HT1080 (cell line): Measurements from ENCODE around the gene FEM1C. TPM values are rescaled to one million over a fixed set of nuclear protein-coding genes. Genes with fewer than 3 reads are reported as not detected.

Experiments used
- DNase-seq: peaks from one replicate; pipeline ENCODE4 v3.0.0-alpha.2; 2015; ENCODE audit warnings: low read depth
- total RNA-seq: library from RNA; depleted of rRNA; stranded (reverse); fragments of >200 nt; shearing (Covaris generic); gene quantifications from 2 replicates; pipeline ENCODE4 v1.2.3, GENCODE V29; 2014

FEM1C gene
- total RNA-seq, 1 experiment from 2014 or later = 12.9 TPM

DNA sequence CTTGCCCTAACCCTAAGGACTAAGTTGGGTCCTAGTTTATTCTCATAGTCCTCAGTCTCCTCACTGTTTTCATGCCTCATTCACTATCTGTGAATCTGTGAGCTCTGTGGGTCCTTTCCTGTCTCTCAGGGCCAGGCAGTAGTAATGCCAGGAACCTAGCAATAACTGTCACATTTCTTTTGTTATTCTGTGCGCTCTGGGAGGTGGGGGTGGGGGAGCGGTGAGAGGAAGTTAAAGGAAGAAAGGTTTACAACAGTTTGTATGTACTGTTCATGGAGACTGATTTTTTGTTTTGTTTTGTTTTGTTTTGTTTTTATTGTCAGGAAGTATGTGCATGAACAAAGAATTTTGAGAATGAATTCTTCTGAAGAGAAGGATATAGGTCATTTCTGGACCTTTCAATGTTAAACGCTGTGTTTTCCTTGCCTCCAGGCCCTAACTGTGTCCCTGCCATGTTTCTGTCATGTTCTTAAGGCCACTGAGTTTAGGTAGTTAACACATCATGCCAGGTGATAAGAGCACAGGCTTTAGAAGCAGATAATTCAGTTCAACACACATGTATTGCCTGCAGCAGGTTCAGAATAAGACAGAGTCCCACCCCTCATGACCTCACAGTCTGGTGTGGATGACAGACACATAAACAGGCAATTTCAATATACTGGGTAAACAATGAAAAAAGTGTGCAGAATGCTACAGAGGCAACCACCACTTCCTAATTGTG, 13.3 kb upstream of the FEM1C start:
- no peak for DNase-seq

DNA sequence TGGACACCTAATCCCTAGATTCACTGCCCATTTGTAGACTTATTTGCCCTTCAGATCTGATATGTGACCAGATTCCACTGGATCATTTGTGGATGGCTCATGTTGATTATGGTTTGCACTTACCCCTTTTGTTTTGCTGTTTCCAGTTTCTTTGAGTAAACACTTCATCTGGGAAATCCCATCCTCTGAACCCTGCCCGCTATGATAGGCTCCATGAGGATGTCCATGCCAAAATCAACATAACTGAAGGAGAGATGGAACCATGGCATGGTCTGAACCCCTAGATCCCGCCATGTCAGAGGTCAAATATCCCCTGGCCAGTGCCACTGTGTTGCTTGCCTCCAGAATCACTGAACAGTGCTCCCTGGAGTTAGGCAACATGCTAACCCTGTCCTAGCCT, 11.7 kb upstream of the FEM1C start:
- DNase-seq = no peak

DNA sequence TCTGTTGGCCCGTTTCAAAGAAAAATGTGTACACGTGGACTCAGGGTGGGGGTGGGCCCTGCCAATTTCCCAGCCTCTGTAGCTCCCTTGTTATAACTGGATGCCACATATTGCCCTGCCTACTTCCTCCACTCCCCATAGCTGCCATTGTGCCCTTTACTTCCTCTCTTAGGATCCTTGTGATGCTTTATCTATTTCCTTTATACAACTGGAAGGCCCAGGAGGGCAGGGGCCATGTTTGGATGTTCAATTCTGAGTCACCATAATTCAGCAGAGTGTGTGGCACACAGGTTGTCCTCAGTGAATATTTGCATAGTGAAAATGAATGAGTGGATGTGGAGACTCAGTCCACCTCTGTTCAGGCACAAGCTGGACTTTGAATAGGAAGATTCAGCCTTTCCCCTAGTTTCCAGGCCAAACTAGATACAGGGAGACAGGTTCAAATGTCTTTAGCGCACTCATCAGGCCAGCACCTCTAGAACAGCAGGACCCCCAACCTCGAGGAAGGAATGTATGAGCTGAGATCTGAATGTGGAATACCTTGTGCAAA, 10.6 kb upstream of the FEM1C start:
- no peak for DNase-seq

DNA sequence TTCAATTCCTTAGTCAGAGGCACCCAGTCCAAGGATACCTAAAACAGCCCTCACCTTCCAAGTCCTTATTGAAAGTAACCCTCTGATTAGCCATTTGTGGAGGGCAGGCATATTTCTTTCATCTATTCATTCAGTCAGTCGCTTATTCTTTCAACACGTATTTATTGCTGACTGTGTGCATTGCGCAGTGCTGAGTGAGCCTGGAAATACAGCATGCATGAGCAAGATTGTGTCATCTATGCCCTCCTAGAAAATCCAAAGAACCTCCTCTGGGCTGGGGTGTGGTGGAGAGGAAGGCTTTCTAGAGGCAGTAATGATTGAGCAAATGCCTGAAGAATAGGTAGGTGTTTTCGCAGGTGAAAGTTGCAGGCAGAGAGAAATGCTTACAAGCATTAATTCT, 8.5 kb upstream of the FEM1C start:
- no peak for DNase-seq

DNA sequence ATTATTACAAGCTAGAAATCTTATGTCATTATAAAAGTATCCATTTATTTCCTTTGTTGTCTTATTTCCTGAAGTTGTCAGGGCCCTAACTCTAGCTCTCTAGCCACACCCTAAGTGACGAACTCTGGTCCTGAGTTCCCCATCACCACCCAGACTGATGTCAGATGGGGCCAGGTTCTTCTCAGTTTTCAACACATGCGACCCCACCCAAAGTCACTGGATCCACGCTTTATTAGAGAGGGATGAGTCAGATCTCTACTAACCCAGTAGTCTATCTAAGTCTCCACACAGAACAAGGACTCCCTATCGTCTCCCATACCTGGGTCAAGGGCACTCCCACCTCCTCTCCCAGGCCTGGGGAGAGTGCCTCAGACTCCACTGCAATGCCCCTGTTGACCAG, 6.8 kb upstream of the FEM1C start:
- peak; percentile 69 for DNase-seq

DNA sequence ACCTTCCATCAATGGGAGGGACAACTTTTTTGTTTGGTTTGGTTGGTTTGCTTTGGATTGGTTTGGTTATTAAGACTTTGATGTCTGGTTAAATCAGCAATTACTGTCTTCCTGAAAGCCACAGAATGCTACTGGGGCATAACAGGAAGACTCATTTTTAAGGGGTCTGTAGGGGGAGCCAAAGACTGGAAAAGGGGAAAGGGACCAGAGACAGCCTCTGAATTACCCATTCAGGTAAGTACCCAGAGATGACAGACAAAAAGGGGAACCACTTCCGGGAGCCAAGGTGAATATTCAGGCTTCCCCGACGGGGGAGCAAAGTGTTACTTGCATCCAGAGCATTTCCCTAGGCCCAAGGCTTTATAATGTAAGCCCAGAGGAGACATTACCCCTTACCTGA, 4.6 kb upstream of the FEM1C start:
- DNase-seq = peak; percentile 61

DNA sequence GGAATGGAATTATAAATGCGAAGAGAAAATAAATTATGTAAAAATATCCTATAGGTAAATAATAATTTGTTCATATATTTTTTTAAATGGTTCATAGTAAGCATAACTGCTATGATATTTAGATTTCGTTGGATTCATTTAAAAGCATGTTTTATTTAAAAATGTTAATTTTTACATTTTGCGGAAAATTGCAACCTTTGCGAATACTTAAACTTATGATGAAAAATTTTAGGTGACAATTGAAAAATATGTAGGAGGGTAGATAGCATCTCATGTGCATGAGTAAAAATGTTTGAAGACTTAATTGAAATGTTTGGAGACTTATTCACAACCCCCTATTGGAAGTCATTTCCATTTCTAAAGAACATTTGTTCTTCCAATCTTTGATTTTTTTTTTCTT, 4.1 kb upstream of the FEM1C start:
- DNase-seq = no peak

DNA sequence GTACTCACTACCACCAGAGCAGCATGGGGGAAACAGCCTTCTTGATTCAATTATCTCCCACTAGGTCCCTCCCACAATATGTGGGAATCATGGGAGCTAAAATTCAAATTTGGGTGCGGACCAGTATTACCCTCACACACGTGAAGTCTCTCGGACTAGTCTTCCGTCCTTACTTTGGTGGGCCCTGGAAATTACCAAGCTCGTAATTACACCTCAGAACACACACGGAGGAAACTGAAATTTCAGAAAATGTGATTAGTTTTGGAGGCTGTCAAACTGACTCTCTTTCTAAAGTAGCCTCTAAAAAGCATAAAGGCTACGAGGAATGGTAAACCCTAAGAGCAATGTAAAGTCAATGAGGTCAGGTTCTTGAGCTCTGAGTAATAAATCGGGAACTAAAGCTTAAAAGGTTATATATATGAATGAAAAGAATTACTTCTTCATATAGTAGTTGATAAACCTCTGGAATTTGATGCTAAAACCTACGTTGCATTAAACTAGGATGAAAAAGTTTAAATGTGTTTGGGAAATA, 842 bp upstream of the FEM1C start:
- no peak for DNase-seq

DNA sequence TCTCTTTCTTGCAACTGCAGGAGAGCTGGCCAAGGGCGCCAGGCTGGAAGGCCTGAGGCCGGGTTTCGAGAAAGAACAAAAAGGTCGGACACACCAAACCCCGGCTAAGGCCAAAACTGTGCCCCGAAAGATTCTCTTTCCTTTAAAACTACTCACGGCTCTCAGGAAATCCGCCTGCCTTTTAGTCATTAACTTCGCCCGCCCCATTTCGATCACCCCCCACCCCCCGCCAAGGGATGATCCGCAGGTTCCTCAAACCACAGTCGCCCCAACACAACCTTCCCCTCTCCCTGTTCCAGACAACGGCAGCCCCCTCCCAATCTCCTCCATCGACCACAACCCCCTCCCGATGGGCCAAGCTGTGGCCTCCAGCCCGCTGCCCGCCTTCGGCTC, 536 bp downstream of the FEM1C start:
- DNase-seq = peak; percentile 47

DNA sequence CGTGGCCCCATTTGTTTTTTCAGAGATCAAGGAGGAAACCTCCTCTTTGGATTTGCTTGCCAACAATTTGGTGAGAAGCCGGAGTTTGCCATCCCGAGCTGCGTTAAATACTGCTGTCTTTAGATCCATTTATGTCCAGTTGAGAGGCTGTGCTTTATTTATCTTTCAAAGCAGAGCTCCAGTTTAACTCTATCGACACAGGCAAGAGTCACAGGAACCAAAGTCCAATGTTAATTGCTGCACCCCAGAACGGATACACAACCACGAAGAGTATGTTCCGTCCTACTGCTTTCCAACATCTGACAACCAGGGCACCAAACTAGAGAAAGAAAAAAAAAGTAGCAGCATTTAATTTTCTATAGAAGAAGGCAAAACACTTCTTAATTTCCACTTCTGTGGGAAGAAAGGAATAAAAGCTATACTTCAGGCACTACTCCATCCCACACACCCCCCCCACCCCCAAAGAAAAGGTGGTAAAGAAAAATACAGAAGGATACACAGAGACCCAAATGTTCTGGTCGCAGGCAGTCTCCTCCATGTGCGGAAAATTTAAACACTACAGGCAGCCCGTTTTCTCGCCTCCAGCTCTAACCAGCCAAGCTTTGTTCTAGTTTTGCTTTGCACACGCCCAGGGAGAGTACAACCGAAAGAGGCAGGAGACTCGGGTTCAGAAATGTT, 1.1 kb downstream of the FEM1C start:
- DNase-seq = no peak

DNA sequence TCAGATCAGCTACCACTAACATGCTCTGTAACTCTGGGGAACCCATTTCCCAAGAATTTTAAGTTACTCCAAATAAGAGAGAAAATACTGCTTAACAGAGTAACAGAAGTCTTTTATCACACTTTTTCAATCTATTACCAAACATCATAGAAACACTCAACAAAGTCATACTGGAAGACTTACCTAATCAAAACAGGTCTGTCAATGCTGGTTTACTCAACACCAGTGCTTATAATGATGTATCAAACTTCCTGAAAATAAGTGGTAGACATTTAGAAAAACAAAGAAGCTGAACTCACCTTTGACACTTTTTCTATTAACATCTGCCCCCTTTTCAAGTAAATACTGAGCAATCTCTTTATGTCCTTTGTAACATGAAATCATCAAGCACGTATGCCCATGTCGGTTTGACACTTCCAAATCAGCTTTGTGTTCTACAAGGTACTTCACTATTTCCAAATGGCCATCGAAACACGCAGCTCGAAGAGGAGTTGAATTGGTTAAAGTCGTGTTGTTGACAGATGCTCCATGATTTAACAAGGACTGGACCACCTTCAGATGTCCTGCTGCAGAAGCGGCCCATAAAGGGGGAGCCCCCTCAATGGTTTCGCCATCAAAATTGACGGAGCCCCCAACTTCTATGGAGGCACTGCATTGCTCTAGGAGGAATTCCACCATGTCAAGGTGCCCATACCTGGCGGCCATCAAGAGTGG, 1.8 kb downstream of the FEM1C start:
- no peak for DNase-seq

DNA sequence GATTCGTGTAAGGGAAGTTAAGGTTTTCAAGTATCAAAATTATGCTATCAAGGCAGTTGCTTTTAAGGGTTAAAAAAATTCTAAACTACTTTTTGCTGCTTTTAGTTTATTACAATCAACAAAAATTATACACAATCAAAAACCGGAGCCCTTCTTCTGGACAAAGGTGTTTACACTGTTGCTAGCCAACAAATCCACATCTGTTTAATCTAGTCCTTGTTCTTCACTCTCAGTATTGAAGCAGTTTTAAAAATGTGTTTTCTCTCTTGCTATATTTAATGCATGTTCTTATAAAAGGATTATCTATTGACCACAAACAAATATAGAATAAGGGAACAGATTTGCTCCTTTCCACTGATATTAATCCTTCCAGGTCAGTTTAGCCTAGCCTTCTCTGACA, 2.5 kb downstream of the FEM1C start:
- no peak for DNase-seq

DNA sequence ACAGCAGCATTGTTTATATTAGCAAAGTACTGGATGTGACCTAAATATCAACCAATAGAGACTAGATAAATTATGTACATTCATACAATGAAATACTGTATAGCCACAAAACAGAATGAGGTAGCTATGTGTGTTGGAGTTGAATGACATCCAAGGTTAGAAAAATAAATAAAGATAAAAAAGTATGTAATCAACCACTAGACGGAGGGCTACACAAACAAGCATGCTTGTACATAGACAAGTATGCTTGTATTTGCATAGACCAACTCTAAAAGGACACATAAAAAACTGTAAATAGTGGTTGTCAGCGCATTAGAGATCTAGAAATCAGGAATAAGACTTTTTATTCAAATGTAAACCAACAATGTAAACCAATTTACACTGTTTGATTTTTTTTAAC, 3.0 kb downstream of the FEM1C start:
- DNase-seq = no peak

DNA sequence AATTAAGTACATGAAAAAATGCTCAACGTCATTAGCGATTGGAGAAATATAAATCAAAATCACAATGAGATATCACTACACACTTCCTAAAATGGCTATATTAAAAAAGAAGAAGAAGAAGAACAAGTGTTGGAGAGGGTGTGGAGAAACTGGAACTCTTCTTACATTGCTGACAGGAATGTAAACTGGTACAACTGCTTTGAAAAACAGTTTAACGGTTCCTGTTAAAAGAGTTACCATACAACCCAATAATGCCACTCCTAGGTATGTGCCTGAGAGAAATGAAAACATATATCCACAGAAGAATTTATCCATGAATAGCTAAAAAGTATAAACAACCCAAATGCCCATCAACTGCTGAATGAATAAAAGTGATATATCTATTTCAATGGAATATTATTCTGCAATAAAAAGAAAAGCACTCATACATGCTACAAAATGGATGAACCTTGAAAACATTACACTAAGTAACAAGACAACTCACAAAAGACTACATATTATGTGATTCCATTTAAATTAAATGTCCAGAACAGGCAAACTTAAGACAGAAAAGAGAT, 9.0 kb downstream of the FEM1C start:
- DNase-seq = no peak

DNA sequence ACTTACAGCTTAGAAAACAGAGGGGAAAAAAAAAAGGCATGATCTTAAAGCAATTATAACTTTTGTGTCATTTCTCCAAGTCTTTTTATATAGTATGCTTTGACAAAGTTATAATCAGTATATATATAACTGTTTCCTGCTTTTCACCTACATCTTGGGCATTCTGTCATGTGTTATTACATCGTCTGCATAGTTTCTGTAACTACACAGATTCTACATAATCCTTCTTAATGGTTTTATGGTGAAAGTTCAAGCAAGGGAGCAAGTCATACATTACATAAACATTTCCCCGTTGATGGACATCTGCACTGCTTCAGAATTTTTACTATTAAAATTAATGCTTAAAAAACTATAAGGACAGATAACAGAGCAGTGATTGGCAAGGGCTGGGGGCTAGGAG, 12.1 kb downstream of the FEM1C start:
- no peak for DNase-seq

DNA sequence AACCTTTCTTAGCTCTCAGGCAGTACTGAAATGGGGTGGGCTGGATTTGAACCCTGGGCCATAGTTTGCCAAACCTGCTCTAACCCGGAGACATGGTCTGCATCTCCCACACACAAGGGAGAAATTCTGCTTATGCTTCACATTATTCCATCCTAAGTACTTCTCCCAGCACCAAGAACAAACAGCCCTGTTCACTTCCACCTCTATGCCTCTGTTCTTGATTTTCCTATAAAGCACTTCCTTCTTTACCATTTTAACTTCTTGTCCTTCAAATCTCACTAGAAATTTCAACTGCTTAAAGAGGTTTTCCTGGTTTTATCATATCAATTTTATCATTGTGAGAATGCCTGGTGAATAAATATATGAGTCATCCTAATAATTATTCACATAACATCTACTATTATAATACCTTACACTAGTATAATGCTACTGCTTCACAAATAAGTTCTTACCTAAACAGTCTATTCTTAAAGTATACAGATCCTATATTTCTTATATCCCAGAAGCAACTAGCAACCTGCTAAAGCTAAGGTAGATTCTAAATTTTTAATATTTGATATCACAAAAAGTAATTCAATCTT, 12.7 kb downstream of the FEM1C start:
- no peak for DNase-seq

DNA sequence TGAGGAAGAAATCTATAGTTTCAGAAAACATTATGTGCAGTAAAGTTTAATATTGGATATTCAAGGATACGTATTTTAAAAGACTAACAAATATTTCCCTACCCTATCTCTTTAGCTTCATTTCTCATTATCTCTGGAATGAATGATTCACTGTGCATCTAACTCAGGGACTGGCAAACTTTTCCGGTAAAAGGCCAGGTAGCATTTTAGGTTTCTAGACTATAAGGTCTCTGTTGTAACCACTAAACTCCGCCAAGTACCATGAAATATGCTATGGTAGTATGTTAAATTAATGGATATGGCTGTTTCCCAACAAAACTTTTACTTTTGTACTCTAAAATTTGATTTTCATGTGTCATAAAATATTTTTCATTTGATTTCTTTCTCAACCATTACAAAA, 13.2 kb downstream of the FEM1C start:
- DNase-seq = no peak

DNA sequence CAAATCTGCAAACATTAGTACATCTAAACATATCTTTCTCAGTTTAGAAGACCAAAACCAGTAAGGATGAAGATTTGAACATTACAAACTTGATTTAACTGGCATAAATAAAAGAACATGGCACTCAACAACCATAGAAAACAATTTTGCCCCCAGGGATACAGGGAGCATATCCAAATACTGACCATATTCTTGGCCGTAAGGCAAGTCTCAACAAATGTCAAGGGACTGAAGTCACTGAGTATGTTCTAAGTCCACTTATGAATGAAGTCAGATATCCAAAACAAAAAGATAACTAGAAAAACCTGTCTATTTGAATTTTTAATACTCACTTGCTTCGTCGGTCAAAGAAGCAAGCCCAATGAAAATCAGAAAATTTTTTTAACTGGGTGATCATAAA, 14.1 kb downstream of the FEM1C start:
- DNase-seq = no peak

DNA sequence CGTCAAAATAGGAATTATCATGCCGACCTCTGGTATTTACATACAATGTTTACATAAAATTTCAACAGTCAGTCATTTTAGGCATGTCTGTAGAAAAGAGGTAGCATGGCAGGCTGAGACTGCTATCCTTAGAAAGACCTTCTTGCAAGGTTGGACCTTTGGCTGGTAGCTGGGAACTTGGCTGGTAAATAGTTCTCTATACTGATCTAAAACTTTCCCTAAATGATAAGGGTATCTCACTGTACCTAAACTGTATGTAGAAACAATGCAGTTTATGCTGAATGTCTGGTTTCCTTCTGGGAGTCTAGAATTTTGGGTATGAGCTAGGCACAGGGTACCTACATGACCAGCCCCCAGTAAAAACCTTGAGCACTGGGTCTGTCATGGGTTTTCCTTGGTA, 18.0 kb downstream of the FEM1C start:
- no peak for DNase-seq

DNA sequence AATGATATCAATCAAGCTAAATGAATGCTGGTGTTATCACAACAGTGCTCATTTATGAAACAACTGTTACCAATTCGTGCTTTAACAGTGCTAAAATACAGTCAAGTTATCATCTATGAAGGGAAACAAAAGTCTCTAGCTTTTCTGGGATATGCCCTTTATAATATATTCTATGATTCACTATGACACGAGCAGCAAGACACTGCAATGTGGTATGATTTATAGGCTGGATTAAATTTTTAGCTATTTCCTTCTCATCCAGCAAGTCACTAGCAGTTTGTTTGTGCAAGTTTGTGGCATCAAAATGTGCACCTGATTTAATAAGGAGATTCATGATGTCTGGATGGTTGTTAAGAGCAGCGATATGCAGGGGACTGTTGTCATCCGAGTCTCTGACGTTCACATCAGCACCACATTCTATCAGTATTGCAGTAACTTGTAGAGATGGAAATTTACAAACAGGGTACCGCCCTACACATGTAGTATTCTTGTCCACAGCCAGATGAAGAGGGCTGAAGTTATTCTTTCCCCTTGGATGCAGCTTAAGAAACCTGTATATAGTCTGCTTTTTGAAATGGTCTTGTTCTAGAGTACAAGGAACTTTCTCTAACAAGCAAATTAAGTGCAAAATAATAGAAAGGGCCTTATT, 20.3 kb downstream of the FEM1C start:
- DNase-seq = no peak

DNA sequence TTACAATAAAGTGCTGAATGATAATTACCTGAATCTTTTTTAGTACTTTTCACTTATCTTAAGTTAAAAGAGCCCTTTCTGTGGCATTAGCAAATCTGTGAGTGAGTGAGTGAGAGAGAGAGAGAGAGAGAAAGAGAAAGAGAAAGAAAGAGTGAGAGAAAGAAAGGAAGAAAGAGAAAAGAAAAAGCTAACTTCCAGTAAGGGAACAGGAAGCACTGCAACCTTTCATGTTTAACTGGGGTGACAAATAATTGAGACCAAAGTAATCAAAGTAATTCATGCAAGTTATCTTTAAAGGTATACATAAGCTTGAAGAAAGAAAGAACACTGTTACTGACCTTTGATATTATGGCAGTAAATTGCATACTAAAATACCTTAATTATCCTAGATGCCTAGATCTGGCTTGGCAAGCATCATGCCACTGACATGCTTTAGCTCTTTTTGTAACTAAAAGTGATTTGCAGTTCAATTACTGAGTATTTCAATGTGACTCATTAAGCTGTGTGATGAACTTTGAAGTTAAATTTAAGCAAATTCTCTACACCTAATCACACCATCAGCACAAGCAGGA, 21.7 kb downstream of the FEM1C start:
- no peak for DNase-seq
